Esophagus muscularis mucosa (tissue), 4 donors: ENCODE measurements around the gene ST8SIA5. TPM values are rescaled to one million over a fixed set of nuclear protein-coding genes. Genes with fewer than 3 reads are reported as not detected.
A peak's percentile ranks its signal among the peaks of the same experiment; 100 is the strongest.
"Not testable (repeated sequence)": the region's sequence is repeated elsewhere in the genome, so short reads cannot be mapped to it uniquely, and the experiment has no call there.

Experiments
- DNase-seq: peaks from one replicate; pipeline ENCODE4 v3.0.0-alpha.2; 2017; ENCODE audit errors: extremely low spot score
- H3K27ac ChIP-seq, 4 donors: fragments of 200-600 bp; sonication (generic); replicated peaks in 1 of 4; 1 replicate in 3 of 4; 2 replicates in 1 of 4; pipeline ENCODE4 v1.5.1; 2016 to 2019; ENCODE audit warnings: mild to moderate bottlenecking in 1 of 4
- H3K27me3 ChIP-seq, 4 donors: fragments of 200-600 bp; sonication (generic); one replicate each; pipeline versions ENCODE4 v1.5.1 to v1.6.0; 2016 to 2019
- H3K36me3 ChIP-seq, 4 donors: fragments of 200-600 bp; sonication (generic); one replicate each; pipeline ENCODE4 v1.5.1; 2016 to 2019
- H3K4me1 ChIP-seq, 4 donors: fragments of 200-600 bp; sonication (generic); one replicate each; pipeline ENCODE4 v1.5.1; 2016 to 2019
- H3K4me3 ChIP-seq, 4 donors: fragments of 200-600 bp; sonication (generic); 1 replicate in 2 of 4; 2 replicates in 2 of 4; pipeline ENCODE4 v1.5.1; 2016 to 2019; ENCODE audit warnings: mild to moderate bottlenecking in 4 of 4, moderate library complexity in 1 of 4
- H3K9me3 ChIP-seq, 4 donors: fragments of 200-600 bp; sonication (generic); 1 replicate in 3 of 4; 2 replicates in 1 of 4; pipeline ENCODE4 v1.5.1; 2016 to 2019
- CTCF ChIP-seq, 3 experiments: fragments of 200-600 bp in 2 of 3; fragments of 450-650 bp in 1 of 3; sonication (generic) in 2 of 3; IDR thresholded peaks; one replicate each; pipeline ENCODE4 v1.5.1; 2017 to 2019; ENCODE audit warnings: antibody characterized with exemption in 3 of 3, mild to moderate bottlenecking in 2 of 3, moderate library complexity in 1 of 3
- EP300 ChIP-seq: sonication (generic); formaldehyde crosslinking; IDR thresholded peaks from one replicate; pipeline ENCODE4 v1.6.1; 2017; ENCODE audit warnings: antibody characterized with exemption
- POLR2A ChIP-seq: fragments of 450-650 bp; IDR thresholded peaks from one replicate; pipeline ENCODE4 v1.6.1; 2017; ENCODE audit warnings: antibody characterized with exemption, moderate library complexity, mild to moderate bottlenecking, low read depth
- POLR2AphosphoS5 ChIP-seq, 2 donors: sonication (generic); formaldehyde crosslinking; IDR thresholded peaks; one replicate each; pipeline ENCODE4 v1.6.1; 2017; ENCODE audit warnings: antibody characterized with exemption in 2 of 2
- WGBS: methylation state at CpG from one replicate; pipeline ENCODE4 v1.1.5; 2018; 5-methylcytosine and 5-hydroxymethylcytosine counted together
- intact Hi-C: fragments of 100-400 bp; cut with DNase I; formaldehyde crosslinking; loops from one replicate; pipeline ENCODE4 v1.15.1; 2023
- total RNA-seq, 4 donors: library from RNA; depleted of rRNA; stranded (reverse); fragments of >200 nt; gene quantifications; one replicate each; pipeline versions ENCODE4 v1.1.0 to v1.2.1, GENCODE V29; 2016

ST8SIA5 gene
- total RNA-seq, result under 1 TPM in 2 of 4 donors, not detected in 2; 0.06 to 0.26 TPM

- Histone ChIP-seq H3K4me1 (peaks cover 5 to 27% (median 24%) of the 10 kb centered on the region in 4 donors), H3K36me3 (no peaks in the 10 kb centered on the region), H3K4me3 (peak within 1 kb of the TSS; percentile 31 to 37 (median 37)), H3K27ac (no peak within 1 kb of the TSS), H3K9me3 (no peaks in the 10 kb centered on the region), H3K27me3 (peaks cover 0 to 76% (median 24%) of the 10 kb centered on the region in 4 donors)
- TF ChIP-seq CTCF (IDR thresholded peaks at IDR 0.05), result no peak
- TF ChIP-seq EP300, result no peak
- intact Hi-C loops, result no loop called here
- no peak for DNase-seq
- WGBS, result 3% methylated on average over 16 of the region's 74 CpGs
Measured at GRCh38 chr18:46756559-46757201, at the start of gene ST8SIA5. ST8SIA5 (minus strand) TSS chr18:46757053; CDS start chr18:46756508, 545 bp downstream.

GRCh38 chr18:46795945-46796344 lies 39.1 kb upstream of the ST8SIA5 start:
- H3K4me1 ChIP-seq, H3K36me3 ChIP-seq, H3K9me3 ChIP-seq, H3K27me3 ChIP-seq, DNase-seq, H3K27ac ChIP-seq, H3K4me3 ChIP-seq: not testable (repeated sequence)
- intact Hi-C loops, result loop anchor here (10.0 kb wide), 1 partner anchor 59 kb away; no protein-coding TSS in a partner anchor
- 98% methylated on average over 6 of the region's 6 CpGs for WGBS

- no peaks in the 10 kb centered on the region for H3K4me1 ChIP-seq
- no peaks in the 10 kb centered on the region for H3K27me3 ChIP-seq
- H3K9me3 ChIP-seq, result no peaks in the 10 kb centered on the region
- H3K27ac ChIP-seq, result no peak overlapping the region
- H3K4me3 ChIP-seq, result no peak overlapping the region
- intact Hi-C loops, result loop anchor here (10.0 kb wide), 1 partner anchor 60 kb away; no protein-coding TSS in a partner anchor
- no peaks in the 10 kb centered on the region for H3K36me3 ChIP-seq
- 88% methylated on average over 1 of the region's 1 CpG for WGBS
- TF ChIP-seq POLR2A, result no peak
- no peak for TF ChIP-seq CTCF (IDR thresholded peaks at IDR 0.05)
- no peak for DNase-seq
Measured at GRCh38 chr18:46794607-46795006, 37.8 kb upstream of the ST8SIA5 start.

- no peak for TF ChIP-seq POLR2AphosphoS5 (IDR thresholded peaks at IDR 0.05)
- H3K9me3 ChIP-seq, result no peaks in the 10 kb centered on the region
- H3K36me3 ChIP-seq, result no peaks in the 10 kb centered on the region
Measured at GRCh38 chr18:46793565-46793964, 36.7 kb upstream of the ST8SIA5 start.

GRCh38 chr18:46789088-46789487 lies 32.2 kb upstream of the ST8SIA5 start:
- TF ChIP-seq CTCF (IDR thresholded peaks at IDR 0.05), result no peak
- TF ChIP-seq EP300, result no peak
- no peak for TF ChIP-seq POLR2AphosphoS5 (IDR thresholded peaks at IDR 0.05)
- no peak for TF ChIP-seq POLR2A
- Histone ChIP-seq H3K36me3 (no peaks in the 10 kb centered on the region), H3K4me3 (no peak overlapping the region), H3K27me3 (no peaks in the 10 kb centered on the region), H3K27ac (no peak overlapping the region), H3K9me3 (peaks cover 0 to 14% (median 0%) of the 10 kb centered on the region in 4 donors), H3K4me1 (no peaks in the 10 kb centered on the region)
- 90% methylated on average over 4 of the region's 4 CpGs for WGBS
- no peak for DNase-seq
- intact Hi-C loops, result no loop called here

More at GRCh38 chr18:46793565-46793964, 36.7 kb upstream of the ST8SIA5 start:
- H3K4me3 ChIP-seq, result no peak overlapping the region
- DNase-seq, result no peak
- intact Hi-C loops, result loop anchor here (10.0 kb wide), 1 partner anchor 61 kb away; no protein-coding TSS in a partner anchor
- WGBS, result 82% methylated on average over 3 of the region's 3 CpGs
- H3K4me1 ChIP-seq, result no peaks in the 10 kb centered on the region
- no peak overlapping the region for H3K27ac ChIP-seq
- H3K27me3 ChIP-seq, result no peaks in the 10 kb centered on the region

GRCh38 chr18:46787674-46788073 lies 30.8 kb upstream of the ST8SIA5 start:
- H3K4me1 ChIP-seq, result no peaks in the 10 kb centered on the region
- no peak for DNase-seq
- 85% methylated on average over 3 of the region's 3 CpGs for WGBS
- H3K4me3 ChIP-seq, result no peak overlapping the region
- TF ChIP-seq POLR2A (no peak), POLR2AphosphoS5 (IDR thresholded peaks at IDR 0.05) (no peak), CTCF (IDR thresholded peaks at IDR 0.05) (no peak), EP300 (no peak)
- H3K27ac ChIP-seq, result no peak overlapping the region
- intact Hi-C loops, result no loop called here
- peaks cover 0 to 14% (median 0%) of the 10 kb centered on the region in 4 donors for H3K9me3 ChIP-seq
- no peaks in the 10 kb centered on the region for H3K36me3 ChIP-seq
- no peaks in the 10 kb centered on the region for H3K27me3 ChIP-seq
